ENCODE measurements around the gene CADM4.

CADM4 gene

GRCh38 chr19:43634506-43634871 is 5.2 kb downstream of the CADM4 start:
- FAIRE-seq, result no peak
- DNase-seq (ENCODE audit: low spot score), result no peak

GRCh38 chr19:43634068-43634467 is 5.6 kb downstream of the CADM4 start:
- FAIRE-seq, result no peak
- no peak for DNase-seq (ENCODE audit: low spot score)

- FAIRE-seq (no peak), DNase-seq (ENCODE audit: low spot score) (no peak)
These were observed 6.1 kb downstream of the CADM4 start for GRCh38 chr19:43633520-43633919.

DNA sequence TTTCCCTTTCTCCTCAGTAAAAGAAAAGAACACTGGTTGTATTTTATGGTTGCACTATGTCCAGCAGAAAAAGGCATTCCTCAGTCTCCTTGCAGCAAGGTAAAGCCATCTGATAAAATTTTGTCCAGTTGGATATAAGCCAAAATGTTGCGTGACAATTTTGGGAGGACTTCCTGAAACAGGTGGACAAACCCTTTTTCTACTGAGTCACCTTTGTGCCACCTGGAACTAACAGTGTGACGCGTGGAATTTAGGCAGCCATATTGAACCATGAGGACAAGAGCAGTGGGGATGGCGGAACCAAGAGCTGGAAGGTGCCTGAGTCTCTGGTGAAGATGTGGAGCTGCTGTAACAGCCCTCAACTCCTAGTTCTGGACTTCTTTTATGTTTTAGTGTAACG is 8.2 kb downstream of the CADM4 start:
- FAIRE-seq (no peak), DNase-seq (ENCODE audit: low spot score) (no peak)

GRCh38 chr19:43628646-43629326 is 10.9 kb downstream of the CADM4 start:
- DNase-seq (ENCODE audit: low spot score), result no peak
- FAIRE-seq, result no peak

DNA sequence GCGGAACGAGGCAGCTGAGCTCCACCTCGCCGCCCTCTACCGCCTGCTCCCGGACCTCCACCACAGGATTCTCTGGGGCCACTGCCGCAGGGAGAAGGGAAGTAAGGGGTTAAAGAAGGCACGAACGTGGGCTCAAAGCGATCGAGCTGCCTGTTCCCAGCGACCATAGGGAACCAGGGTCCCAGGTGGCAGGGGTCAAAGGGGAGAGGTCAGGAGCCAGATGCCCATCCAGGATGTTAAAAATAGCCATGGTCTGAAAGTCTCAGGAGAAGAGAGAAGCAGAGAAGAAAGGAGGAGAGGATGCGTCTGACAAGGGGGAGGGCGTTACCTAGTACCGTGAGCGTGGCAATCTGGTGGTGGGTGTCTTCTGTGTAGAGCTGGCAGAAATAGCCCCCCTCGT is 12.8 kb downstream of the CADM4 start:
- FAIRE-seq (no peak), DNase-seq (ENCODE audit: low spot score) (no peak)

DNA sequence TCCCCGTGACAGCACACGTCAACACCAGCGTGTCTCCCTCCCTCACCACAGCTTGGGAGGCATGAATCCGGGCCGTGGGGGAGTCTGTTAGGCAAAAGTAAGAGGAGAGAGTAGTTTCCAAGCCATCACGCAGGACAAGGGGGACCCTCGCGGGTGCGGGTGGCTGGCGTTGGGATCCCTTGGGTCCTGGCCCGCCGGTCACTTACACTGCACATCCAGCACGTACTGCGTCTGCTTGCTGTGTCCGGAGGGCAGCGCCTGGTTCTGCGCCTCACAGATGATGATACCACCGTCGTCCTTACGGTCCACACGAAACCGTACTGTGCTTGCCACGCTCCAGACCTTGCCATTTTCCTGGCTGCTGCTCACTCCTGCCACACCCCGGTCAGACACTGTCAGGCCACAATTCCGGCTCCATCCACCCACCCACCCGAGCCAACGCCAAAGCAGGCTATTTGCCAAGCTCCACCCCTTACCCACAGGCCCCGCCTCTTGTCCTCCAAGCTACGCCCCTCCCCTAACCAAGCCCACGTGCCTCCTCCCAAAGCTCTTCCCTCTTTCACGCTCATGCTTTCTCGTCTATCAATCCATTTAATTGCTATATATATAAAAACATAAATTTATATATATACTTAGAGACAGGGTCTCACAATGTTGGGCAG is 13.6 kb downstream of the CADM4 start:
- no peak for FAIRE-seq
- no peak for DNase-seq (ENCODE audit: low spot score)

DNA sequence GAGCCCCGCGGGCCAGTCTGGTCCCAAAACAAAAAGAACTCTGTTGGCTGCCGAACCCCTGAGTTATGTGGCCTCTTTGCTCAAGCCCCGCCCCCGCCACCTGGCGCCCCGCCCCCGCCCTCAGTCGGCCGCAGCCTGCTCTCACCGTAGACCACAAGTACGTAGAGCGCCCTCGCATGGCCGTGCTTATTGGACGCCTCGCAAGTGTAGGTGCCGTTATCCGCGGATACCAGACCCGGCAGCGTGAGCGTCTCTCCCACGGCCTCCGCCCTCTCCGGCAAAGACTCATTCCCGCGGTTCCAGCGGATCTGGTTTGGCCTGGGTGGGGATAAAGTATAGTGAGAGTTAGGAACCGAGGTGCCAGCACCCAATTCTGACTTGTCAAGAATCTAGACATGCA is 14.7 kb downstream of the CADM4 start:
- FAIRE-seq (no peak), DNase-seq (ENCODE audit: low spot score) (no peak)

DNA sequence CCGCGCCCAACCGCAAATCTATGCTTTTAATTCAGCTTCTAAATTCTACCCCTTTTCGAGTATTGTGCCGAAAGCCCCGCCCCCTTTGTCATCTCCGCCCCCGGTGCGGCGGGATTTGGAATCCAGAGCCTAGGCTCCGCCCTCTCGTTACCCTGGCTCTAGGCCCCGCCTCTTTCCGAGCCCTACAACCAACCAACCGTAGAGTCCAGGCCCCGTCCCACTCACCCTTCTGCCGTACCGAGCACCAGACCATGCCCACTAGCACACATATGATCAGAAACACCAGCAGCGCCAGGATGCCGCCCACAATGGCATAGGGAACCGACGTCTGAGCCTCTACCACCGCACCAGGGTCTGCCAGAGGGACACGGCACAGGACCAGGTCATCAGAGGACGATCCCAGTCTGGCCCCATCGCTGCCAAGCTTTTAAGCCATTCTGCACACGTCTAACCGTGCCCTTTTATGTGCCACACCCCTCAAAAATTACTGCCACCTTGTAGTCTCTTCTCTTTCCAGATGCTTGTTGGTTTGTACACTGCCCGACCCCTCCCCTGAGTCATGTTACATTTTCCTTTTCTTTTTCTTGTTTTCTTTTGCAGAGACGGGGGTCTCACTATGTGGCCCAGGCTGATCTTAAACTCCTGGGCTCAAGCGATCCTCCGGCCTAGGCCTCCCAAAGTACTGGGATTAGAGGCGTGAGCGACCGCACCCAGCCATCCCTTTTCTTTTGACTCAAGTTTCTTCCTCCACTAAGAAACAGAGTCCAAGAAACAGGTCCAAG is 15.6 kb downstream of the CADM4 start:
- FAIRE-seq, result no peak
- DNase-seq (ENCODE audit: low spot score), result no peak

DNA sequence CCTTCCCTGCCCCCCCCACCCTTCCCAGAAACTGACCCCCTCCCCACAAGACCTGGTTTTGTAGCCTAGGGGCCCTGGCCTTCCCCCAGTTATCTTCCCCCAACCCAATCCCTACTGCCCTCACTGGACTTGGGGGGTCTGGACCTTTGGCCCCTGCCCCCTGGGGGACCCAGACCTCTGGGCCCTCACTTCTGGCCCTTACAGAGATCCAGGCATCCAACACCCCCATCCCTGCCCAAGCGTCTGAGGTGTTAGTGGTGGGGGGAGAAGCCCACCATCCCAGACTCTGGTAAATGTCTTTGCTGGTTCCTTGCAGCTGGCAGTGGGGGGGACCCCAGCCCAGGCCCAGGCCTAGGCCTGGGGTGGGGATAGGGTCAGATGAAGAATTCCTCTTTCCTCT is 16.7 kb downstream of the CADM4 start:
- FAIRE-seq (no peak), DNase-seq (ENCODE audit: low spot score) (no peak)

GRCh38 chr19:43622070-43622469 is 17.6 kb downstream of the CADM4 start:
- DNase-seq (ENCODE audit: low spot score), result no peak
- FAIRE-seq, result no peak

DNA sequence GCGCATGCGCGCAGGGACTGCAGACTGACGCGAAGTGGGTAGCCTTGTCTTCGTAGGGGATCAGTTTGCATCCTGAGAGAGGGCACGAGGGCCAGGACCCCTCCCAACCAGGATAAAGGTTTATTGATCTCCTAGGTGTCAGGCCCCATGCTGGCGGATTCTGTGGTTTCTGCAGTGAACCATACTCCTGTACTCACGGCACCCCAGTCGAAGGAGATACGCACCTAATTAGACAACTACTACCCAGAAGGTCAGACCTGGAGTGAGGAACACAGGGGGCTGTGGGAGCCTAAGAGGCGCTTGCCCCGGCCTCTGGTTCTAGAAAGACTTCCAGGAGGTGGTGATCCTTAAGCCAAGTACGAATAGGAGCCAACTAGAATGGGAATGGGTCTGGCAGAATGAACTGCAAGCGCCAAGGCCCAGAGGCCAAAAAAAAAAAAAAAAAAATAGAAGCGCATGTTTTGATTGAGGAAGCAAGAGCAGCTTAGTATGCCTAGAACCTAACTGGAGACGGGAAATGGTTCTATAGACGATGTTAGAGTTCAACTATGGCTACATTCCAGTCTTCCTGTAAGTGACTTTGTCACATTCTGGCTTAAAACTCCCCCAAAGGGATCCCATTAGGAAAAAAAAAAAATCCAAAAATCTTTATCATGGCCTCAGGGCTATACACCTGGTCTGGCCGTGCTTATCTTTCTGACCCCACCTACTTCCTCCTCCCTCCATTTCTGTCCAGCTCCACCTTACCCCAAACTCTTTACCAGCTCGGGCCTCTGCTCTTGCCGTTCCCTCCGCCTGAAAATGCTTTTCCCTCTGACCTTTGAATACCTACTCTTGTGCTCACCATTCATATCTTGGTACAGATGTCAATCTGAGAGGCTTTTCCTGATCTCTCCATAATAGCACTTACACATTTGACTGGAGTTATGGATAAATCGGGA is 19.3 kb downstream of the CADM4 start:
- FAIRE-seq (no peak), DNase-seq (ENCODE audit: low spot score) (no peak)

DNA sequence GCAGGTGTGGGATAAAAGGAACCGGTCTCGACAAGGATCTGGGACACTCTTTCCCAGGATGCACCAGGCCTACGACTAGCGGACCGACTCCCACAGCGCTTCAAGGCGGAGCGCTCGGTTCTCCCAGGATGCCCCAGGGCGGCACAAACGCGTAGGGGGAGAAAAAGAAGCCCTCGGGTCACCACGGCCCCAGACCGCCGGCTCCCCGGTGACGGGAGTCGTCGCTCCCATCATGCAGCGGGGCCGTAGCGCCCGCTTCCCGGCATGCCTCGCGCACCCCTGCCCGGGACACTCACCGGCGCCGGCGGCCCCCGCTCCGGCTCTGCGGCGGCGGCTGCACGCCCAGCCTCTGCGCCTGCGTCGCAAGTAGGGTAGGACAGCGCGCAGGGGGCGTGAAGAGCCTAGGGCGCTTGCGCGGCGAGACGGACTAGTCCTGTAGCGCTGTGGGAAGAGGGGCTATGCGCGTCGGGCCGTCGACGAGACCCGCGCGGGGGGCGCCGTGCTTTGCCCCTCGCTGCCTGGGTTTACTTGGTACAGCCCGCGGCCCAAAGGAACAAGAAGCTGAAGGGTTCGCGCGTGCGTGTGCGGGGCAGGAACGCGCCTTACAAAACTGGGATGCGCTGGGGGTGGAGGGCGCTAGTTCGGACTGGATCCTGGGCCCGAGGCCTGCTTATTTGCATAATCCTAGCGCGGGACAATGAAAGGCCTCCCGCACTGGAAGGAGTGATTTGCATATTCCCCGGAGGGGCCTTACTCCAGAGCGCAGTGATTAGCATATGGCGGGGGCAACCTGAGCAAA is 20.2 kb downstream of the CADM4 start, which contains the start of gene ZNF428:
ZNF428 (minus strand) TSS at position 368 of the 799 bp plus-strand sequence. CDS start 5,325 bp downstream, outside the sequence.
- DNase-seq (ENCODE audit: low spot score) (peak; percentile 51), FAIRE-seq (no peak)

GRCh38 chr19:43618921-43619261 is 20.8 kb downstream of the CADM4 start:
- peak; percentile 17 for DNase-seq (ENCODE audit: low spot score)
- no peak for FAIRE-seq

GRCh38 chr19:43616954-43617353 is 22.7 kb downstream of the CADM4 start:
- FAIRE-seq, result no peak
- DNase-seq (ENCODE audit: low spot score), result no peak

DNA sequence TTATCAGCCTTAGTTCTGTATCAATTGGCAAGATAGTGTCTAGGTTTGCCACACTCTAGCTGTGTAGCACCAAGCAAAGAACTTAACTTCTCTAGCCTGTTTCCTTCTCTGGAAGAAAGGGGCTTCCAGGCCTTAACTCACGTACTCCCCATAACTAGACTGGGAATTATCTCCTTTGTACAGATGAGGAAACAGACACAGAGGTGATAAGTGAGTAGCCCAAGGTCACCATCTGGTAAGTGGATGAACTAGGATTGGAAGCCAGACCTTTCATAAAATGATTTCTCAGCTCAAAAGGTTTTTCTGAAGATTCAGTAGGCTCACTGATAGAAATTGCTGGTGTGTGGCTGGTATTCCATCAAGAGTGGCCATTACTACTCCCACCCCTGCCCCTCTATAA is 23.3 kb downstream of the CADM4 start:
- FAIRE-seq (no peak), DNase-seq (ENCODE audit: low spot score) (no peak)

DNA sequence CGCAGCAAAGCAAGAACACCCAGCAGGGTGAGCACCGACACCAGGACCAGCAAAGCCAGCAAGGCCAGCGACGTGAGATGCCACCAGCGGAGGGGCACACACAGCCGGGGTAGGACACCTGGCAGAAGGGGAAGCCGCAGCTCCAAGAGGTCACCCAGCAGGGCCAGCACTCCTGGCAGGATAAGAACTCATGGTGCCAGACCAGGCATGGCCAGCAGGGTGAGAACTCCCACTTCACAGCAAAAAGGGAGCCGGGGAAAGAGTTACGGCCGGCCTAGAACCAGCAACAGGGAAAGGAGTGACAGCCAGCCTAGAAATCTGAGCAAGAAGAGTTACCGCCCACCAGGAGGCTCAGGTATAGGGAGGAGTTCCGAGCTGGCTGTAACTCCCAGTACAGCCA is 27.3 kb downstream of the CADM4 start:
- DNase-seq (ENCODE audit: low spot score) (no peak), FAIRE-seq (no peak)

DNA sequence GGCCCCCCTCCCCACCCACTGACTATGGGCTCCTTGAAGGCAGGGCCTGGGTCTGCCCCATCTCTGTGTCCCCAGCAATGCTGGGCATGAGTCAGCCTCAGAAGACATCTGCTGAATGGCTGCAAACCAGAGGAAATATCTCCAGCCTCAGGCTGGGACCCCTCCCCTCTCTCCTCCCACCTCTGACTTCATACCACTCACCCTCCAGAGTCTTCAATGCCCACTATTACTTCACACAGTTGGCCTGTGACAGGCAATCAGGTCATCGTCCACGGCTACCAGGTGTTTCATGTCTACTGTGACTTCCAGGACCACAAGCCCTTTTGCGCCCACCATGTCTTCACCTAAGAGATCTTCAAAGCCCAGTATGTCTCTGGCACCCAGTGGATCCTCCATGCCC is 27.9 kb downstream of the CADM4 start, which contains the start of gene SRRM5:
SRRM5 (plus strand) TSS at position 301 of the 400 bp plus-strand sequence; CDS start at position 335, 34 bp downstream.
- no peak for FAIRE-seq
- DNase-seq (ENCODE audit: low spot score), result no peak

DNA sequence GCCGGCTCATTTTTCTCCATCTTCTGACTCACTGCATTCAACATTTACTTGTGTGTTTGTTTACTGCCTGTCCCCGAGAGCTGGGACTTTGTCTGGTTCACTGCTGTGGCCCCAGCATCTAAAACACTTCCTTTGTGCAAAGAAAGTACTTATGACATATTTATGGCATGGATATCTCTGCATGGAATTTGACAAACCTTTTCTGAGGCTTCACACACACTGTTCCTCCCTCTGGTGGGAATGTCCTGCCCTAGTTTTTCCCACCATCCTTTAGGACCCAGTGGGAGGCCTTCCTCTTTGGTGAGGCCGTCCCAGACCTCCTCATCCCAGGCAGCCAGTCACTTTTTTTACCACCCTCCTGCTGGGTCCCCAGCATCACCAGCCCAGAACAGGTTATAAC is 29.2 kb downstream of the CADM4 start:
- FAIRE-seq, result no peak
- no peak for DNase-seq (ENCODE audit: low spot score)

DNA sequence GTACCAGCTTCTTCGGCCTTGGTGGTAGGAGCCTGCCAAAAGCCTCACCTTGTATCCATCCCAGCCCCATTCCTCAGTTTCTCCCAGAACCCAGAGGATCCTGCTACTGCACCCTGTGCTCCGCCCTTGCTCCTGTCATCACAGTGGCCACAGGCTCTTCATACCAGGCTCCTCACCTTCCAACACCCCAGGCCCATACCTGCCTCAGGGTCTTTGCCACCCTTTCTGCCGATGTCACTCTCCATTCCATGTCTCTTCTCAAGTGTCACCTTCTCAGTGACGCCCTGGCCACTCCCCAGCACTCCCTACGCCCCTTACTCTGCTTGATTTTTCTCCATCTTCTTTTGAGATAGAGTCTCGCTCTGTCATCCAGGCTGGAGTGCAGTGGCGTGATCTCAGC is 29.8 kb downstream of the CADM4 start:
- FAIRE-seq (no peak), DNase-seq (ENCODE audit: low spot score) (no peak)

Measured in RCC 7860 (cell line).